Fibroblast of mammary gland (primary cell): ENCODE data around the gene PRIM2.
"Not testable (repeated sequence)": the region's sequence is repeated elsewhere in the genome, so short reads cannot be mapped to it uniquely, and the experiment has no call there.

Experiments
- DNase-seq: peaks from one replicate; pipeline ENCODE4 v3.0.0-alpha.2; 2010; ENCODE audit warnings: low read depth
- H3K4me3 ChIP-seq: 2 replicates; pipeline ENCODE4 v1.5.1; 2011; ENCODE audit warnings: low read depth, mild to moderate bottlenecking, low read length, moderate library complexity; ENCODE audit not compliant: control insufficient read depth
- TF ChIP-seq, protein P1 (sequence below): conservative IDR thresholded peaks from 2 replicates; pipeline ENCODE4 v1.5.1; 2011; ENCODE audit warnings: low read depth, low read length, inconsistent platforms; ENCODE audit not compliant: control insufficient read depth, insufficient read depth

Gene PRIM2

DNA sequence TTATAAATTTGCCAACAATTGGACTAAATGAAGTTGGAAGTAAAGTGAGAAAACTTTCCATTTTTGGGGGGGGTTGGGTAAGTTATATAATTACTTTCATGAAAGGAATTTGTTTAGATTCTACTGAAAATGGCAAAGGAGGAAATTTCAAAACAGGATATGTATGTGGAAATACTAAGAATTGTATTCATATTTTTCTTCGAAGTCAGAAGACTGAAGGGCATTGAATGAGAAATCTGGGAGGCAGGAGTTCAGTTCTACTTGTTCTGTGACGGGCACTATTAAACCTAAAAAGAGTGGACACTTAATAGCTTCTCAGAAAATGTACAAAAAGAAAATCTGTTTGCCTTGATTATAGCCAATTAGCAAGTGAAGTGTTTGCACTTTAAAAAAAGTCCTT lies 114.7 kb downstream of the PRIM2 start:
- peak; percentile 62 for DNase-seq
- H3K4me3 ChIP-seq, result no peak overlapping the region
- TF ChIP-seq, protein P1, sequence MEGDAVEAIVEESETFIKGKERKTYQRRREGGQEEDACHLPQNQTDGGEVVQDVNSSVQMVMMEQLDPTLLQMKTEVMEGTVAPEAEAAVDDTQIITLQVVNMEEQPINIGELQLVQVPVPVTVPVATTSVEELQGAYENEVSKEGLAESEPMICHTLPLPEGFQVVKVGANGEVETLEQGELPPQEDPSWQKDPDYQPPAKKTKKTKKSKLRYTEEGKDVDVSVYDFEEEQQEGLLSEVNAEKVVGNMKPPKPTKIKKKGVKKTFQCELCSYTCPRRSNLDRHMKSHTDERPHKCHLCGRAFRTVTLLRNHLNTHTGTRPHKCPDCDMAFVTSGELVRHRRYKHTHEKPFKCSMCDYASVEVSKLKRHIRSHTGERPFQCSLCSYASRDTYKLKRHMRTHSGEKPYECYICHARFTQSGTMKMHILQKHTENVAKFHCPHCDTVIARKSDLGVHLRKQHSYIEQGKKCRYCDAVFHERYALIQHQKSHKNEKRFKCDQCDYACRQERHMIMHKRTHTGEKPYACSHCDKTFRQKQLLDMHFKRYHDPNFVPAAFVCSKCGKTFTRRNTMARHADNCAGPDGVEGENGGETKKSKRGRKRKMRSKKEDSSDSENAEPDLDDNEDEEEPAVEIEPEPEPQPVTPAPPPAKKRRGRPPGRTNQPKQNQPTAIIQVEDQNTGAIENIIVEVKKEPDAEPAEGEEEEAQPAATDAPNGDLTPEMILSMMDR, result no peak

- TF ChIP-seq, protein P1, result no peak
- H3K4me3 ChIP-seq, result no peak overlapping the region
- peak; percentile 71 for DNase-seq
These were observed 115.7 kb downstream of the PRIM2 start for GRCh38 chr6:57432919-57433684.

- not testable (repeated sequence) for DNase-seq, H3K4me3 ChIP-seq
These were observed 116.4 kb downstream of the PRIM2 start for GRCh38 chr6:57433790-57434189.

GRCh38 chr6:57434944-57435343 lies 117.5 kb downstream of the PRIM2 start:
- TF ChIP-seq, protein P1, result no peak

GRCh38 chr6:57435475-57436160 lies 118.2 kb downstream of the PRIM2 start:
- TF ChIP-seq, protein P1, result no peak
- no peak overlapping the region for H3K4me3 ChIP-seq
- DNase-seq, result no peak

More at GRCh38 chr6:57434944-57435343, 117.5 kb downstream of the PRIM2 start:
- DNase-seq, result no peak
- no peak overlapping the region for H3K4me3 ChIP-seq

DNA sequence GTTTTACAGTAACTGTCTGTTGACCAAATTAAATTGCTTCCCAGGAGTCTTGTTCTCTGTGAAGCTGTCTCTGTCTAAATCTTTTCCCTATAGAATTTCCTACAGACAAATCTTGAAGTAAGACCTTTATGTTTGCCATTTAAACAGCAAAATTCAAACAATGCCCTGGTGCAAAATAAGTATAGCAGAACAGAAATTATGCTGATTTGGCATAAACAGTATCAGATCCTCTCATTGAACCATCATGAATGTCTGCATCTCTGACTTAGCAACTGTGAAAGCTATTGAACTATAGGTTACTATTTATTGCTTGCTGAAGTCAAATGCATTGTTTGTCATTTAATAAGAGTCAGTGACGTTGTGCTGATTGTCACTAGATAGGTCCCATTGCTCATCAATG lies 123.3 kb downstream of the PRIM2 start:
- DNase-seq, H3K4me3 ChIP-seq: not testable (repeated sequence)

DNA sequence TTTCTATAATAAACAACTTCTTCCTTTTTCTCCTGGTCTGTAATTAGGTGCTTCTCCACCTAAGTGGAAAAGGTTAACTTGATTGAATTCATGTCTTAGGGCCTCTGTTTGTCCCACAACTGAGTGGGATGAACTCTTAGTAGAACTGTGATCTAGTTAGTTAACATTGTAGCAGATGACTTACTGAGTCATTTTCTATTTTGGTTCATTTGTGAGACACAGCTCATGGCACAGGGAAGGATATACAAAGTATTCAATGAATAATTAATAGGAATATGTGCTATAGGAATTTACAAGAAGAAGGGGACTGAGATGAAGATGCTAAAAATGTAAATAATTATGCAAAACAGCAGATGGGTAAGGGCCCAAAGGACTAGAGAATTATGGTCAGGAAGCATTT lies 124.7 kb downstream of the PRIM2 start:
- H3K4me3 ChIP-seq, DNase-seq: not testable (repeated sequence)

DNA sequence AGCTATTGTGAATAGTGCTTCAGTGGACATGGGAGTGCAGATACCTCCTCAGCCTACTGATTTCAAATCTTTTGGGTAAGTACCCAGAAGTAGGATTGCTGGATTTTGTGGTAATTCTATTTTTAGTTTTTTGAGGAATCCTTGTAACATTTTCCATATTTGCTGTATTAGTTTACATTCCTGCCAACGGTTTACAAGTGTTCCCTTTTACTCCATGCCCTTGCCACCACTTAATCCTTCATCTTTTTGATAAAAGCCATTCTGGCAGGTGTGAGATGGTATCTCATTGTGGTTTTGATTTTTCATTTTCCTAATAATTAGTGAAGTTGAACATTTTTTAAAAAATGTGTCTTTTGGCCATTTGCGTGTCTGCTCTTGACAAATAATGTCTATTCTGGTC lies 125.8 kb downstream of the PRIM2 start:
- DNase-seq, H3K4me3 ChIP-seq: not testable (repeated sequence)

DNA sequence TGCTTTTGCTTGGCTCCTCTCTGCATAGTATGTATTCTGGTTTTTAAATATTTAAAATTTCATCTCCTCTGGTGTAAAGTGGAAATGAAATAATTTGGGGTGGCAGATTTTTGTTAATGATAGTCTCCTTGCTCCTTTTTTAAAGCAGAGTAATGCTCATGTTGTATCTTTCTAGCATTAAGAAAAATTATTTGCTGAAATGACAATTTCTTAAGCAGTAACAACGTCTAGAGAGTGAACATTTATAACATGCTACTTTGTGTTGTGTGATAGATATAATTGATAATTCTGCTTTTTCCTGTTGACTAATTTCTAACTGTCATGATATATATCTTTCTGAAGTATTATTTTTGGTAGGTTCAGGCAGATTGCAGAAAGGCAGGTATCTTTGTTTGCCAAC lies 127.4 kb downstream of the PRIM2 start:
- not testable (repeated sequence) for H3K4me3 ChIP-seq, DNase-seq

DNA sequence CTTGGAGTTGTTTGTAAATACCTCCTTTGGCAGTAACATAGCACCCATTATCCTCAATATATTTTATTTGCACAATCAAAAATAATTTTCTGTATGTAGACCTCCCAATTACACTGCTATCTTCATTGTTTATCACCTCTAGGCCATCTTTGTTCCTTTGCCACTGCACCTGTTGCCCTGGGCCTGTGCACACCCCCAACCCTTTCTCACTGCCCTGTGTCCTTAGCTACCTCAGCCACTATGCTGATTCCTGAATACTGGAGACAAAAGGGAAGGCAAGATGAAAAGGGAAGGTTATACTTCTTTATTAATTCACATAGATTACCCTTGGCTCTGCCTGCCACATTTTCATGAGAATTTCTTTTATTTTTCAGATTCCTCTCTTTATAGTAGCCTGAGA lies 127.9 kb downstream of the PRIM2 start:
- DNase-seq, H3K4me3 ChIP-seq: not testable (repeated sequence)

DNA sequence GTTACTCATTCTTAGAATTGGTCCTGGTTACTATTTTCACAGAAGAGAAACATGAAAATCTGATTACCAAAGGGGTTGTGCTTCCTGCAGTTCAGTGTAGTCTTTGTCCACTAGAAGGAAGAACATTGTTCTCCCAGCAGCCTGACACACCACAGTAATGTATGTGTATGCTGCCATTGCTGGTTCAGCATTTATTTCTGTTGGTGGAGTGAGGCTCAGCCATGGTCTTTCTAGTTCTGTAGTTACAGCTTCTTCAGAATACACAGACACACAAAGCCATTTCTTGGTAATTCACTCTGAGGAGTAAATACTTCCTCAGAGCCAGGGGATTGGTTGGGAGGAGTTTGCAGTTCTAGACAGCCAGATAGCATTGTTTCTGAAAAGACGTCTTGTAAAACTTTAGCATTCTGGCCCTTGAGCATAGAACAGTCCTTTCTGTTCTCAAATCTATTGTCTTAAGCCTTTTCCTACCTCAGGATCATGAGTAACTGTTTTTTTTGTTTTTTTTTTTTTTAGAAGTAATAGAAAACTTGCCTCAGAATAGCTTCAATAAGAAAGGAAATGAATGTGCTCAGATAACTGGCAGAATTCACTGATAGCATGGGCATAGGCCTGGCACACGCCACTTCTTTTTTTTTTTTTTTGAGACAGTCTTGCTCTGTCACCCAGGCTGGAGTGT lies 128.5 kb downstream of the PRIM2 start:
- not testable (repeated sequence) for DNase-seq, H3K4me3 ChIP-seq

- DNase-seq, H3K4me3 ChIP-seq: not testable (repeated sequence)
These were observed 132.2 kb downstream of the PRIM2 start for GRCh38 chr6:57449496-57450066.

GRCh38 chr6:57459781-57460180 lies 142.4 kb downstream of the PRIM2 start:
- DNase-seq, H3K4me3 ChIP-seq: not testable (repeated sequence)
